ENCODE results near the gene SNRPE. TPM values are rescaled to one million over a fixed set of nuclear protein-coding genes. Genes with fewer than 3 reads are reported as not detected.

Gene SNRPE
- total and polyA plus RNA-seq, 3 donors from 2014 or later = 41.9 to 115 (median 49.5) TPM

- no peak overlapping the region for H3K4me3 ChIP-seq
- no peaks in the 10 kb centered on the region for H3K9me3 ChIP-seq
- TF ChIP-seq POLR2A (IDR thresholded peaks at IDR 0.05) = no peak
- TF ChIP-seq CTCF (IDR thresholded peaks at IDR 0.05) = no peak
- H3K27me3 ChIP-seq = no peaks in the 10 kb centered on the region
- 73 to 79% methylated on average over 3 of the region's 3 CpGs for WGBS, 2 donors
- H3K36me3 ChIP-seq (ENCODE audit: low read depth, missing control alignments) = no peaks in the 10 kb centered on the region
- no peak for DNase-seq
- no peaks in the 10 kb centered on the region for H3K4me1 ChIP-seq
- no peak overlapping the region for H3K27ac ChIP-seq
- intact Hi-C loops (cut with DNase I; ENCODE audit: low total_unique reads) = no loop called here
Measured at GRCh38 chr1:203913073-203913521, 51.7 kb downstream of the SNRPE start.

GRCh38 chr1:203914292-203914691 lies 52.9 kb downstream of the SNRPE start:
- Histone ChIP-seq H3K9me3 (no peaks in the 10 kb centered on the region), H3K27ac (no peak overlapping the region), H3K4me3 (no peak overlapping the region), H3K4me1 (no peaks in the 10 kb centered on the region), H3K36me3 (ENCODE audit: low read depth, missing control alignments) (no peaks in the 10 kb centered on the region), H3K27me3 (no peaks in the 10 kb centered on the region)
- DNase-seq = no peak
- TF ChIP-seq CTCF (IDR thresholded peaks at IDR 0.05) (no peak), POLR2A (IDR thresholded peaks at IDR 0.05) (no peak)
- 81 to 88% methylated on average over 3 of the region's 3 CpGs for WGBS, 2 donors
- intact Hi-C loops (cut with DNase I; ENCODE audit: low total_unique reads) = no loop called here

- no peak for DNase-seq
- H3K9me3 ChIP-seq = no peaks in the 10 kb centered on the region
- intact Hi-C loops (cut with DNase I; ENCODE audit: low total_unique reads) = no loop called here
- H3K36me3 ChIP-seq (ENCODE audit: low read depth, missing control alignments) = no peaks in the 10 kb centered on the region
- no peaks in the 10 kb centered on the region for H3K4me1 ChIP-seq
- WGBS, 2 donors = 68 to 69% methylated on average over 3 of the region's 3 CpGs
- H3K27me3 ChIP-seq = no peaks in the 10 kb centered on the region
- no peak overlapping the region for H3K27ac ChIP-seq
- H3K4me3 ChIP-seq = no peak overlapping the region
- no peak for TF ChIP-seq CTCF (IDR thresholded peaks at IDR 0.05)
- no peak for TF ChIP-seq POLR2A (IDR thresholded peaks at IDR 0.05)
Measured at GRCh38 chr1:203915811-203916210, 54.4 kb downstream of the SNRPE start.

GRCh38 chr1:203916756-203917155 lies 55.4 kb downstream of the SNRPE start:
- whole genome bisulfite sequencing, 2 donors = 71 to 85% methylated on average over 2 of the region's 2 CpGs
- no peaks in the 10 kb centered on the region for H3K27me3 ChIP-seq
- no peaks in the 10 kb centered on the region for H3K36me3 ChIP-seq (ENCODE audit: low read depth, missing control alignments)
- no peaks in the 10 kb centered on the region for H3K9me3 ChIP-seq
- no peak overlapping the region for H3K4me3 ChIP-seq
- no peak for TF ChIP-seq POLR2A (IDR thresholded peaks at IDR 0.05)
- TF ChIP-seq CTCF (IDR thresholded peaks at IDR 0.05) = no peak
- no peak overlapping the region for H3K27ac ChIP-seq
- intact Hi-C loops (cut with DNase I; ENCODE audit: low total_unique reads) = no loop called here
- DNase-seq = no peak
- H3K4me1 ChIP-seq = no peaks in the 10 kb centered on the region

Small RNA genes within 50 kb of the gene (small RNA-seq; reads per million reads assigned to genes)
- 0 reads per million in 2 donors for gene HSPE1P6

Other genes with a start within 250 kb of the SNRPE start
- 100 to 1,000 TPM; 124 to 125 TPM for gene ATP2B4, start 234.8 kb upstream of the SNRPE start, total RNA-seq
- gene ATP2B4, start 234.8 kb upstream of the SNRPE start, polyA plus RNA-seq (ENCODE audit: insufficient read depth, low read depth, low replicate concordance) = 124 TPM
- gene LAX1, start 96.4 kb upstream of the SNRPE start, total RNA-seq = under 1 TPM in 1 of 2 donors, not detected in 1; 0.37 TPM
- gene LAX1, start 96.4 kb upstream of the SNRPE start, polyA plus RNA-seq (ENCODE audit: insufficient read depth, low read depth, low replicate concordance) = 0.26 TPM
- 10 to 100 TPM; 24.8 to 29.8 TPM for gene ZBED6, start 66.0 kb upstream of the SNRPE start, total RNA-seq
- 8.2 TPM for gene ZBED6, start 66.0 kb upstream of the SNRPE start, polyA plus RNA-seq (ENCODE audit: insufficient read depth, low read depth, low replicate concordance)
- gene ZC3H11A, start 66.0 kb upstream of the SNRPE start, total RNA-seq = 100 to 1,000 TPM; 128 to 133 TPM
- gene ZC3H11A, start 66.0 kb upstream of the SNRPE start, polyA plus RNA-seq (ENCODE audit: insufficient read depth, low read depth, low replicate concordance) = 84.5 TPM
- 10 to 100 TPM; 29.1 to 33.4 TPM for gene SOX13, start 211.5 kb downstream of the SNRPE start, total RNA-seq
- 17.8 TPM for gene SOX13, start 211.5 kb downstream of the SNRPE start, polyA plus RNA-seq (ENCODE audit: insufficient read depth, low read depth, low replicate concordance)

Measured in testis (tissue), 3 donors.